ENCODE data around the gene MED1. TPM values are rescaled to one million over a fixed set of nuclear protein-coding genes. Genes with fewer than 3 reads are reported as not detected.
A peak's percentile ranks its signal among the peaks of the same experiment; 100 is the strongest.

The MED1 gene
- total and polyA plus RNA-seq, 9 of the 15 experiments (the other 6 are each of a cell fraction or from before 2014, with no cell fraction given): 14.0 to 59.8 (median 46.7) TPM

- TF ChIP-seq PBX2 (CRISPR knock-in tag; IDR thresholded peaks at IDR 0.05; ENCODE audit: low read depth): no peak
- no peak for TF ChIP-seq PBX2 (tag; conservative IDR thresholded peaks at IDR 0.05; ENCODE audit: low read depth)
- TF ChIP-seq ZNF174 (CRISPR knock-in tag; IDR thresholded peaks at IDR 0.05): no peak
- TF ChIP-seq ZNF384 (IDR thresholded peaks at IDR 0.05; ENCODE audit: low read depth, low read length): peak; percentile 100
- peak; percentile 72; the same call in 1 of the 2 replicates for TF ChIP-seq ZNF830 (CRISPR knock-in tag; IDR thresholded peaks at IDR 0.05)
- TF ChIP-seq NFXL1 (CRISPR knock-in tag; IDR thresholded peaks at IDR 0.05): no peak
- TF ChIP-seq SRSF1 (IDR thresholded peaks at IDR 0.05; ENCODE audit: low read depth, low read length): no peak
- peak in 1 of 2 experiments; percentile 65; a peak in 1 of 4 replicates for TF ChIP-seq MLX (CRISPR knock-in tag; conservative IDR thresholded peaks at IDR 0.05)
- TF ChIP-seq RB1 (IDR thresholded peaks at IDR 0.05; ENCODE audit: low read depth): peak; percentile 19
- TF ChIP-seq KLF1 (tag; IDR thresholded peaks at IDR 0.05): no peak
- no peak for TF ChIP-seq SREBF1 (IDR thresholded peaks at IDR 0.05; ENCODE audit: borderline replicate concordance, low read depth, low read length)
- TF ChIP-seq PHF20 (IDR thresholded peaks at IDR 0.05; ENCODE audit: partially characterized antibody): peak; percentile 73
- TF ChIP-seq ERF (CRISPR knock-in tag; IDR thresholded peaks at IDR 0.05): peak; percentile 80; the same call in 1 of the 2 replicates
- TF ChIP-seq ZNF134 (CRISPR knock-in tag; conservative IDR thresholded peaks at IDR 0.05): no peak
- TF ChIP-seq ZNF253 (CRISPR knock-in tag; conservative IDR thresholded peaks at IDR 0.05): 0 out of 2 replicates have a peak, but pooled peaks have one; percentile 9
- peak; percentile 81 for TF ChIP-seq ETV1 (tag; conservative IDR thresholded peaks at IDR 0.05; ENCODE audit: low read depth)
- no peak for TF ChIP-seq USF2 (CRISPR knock-in tag; IDR thresholded peaks at IDR 0.05)
- no peak; the same call in 1 of the 2 replicates for TF ChIP-seq GATAD2B (IDR thresholded peaks at IDR 0.05; ENCODE audit: borderline replicate concordance)
- no peak for TF ChIP-seq RBM34 (IDR thresholded peaks at IDR 0.05; ENCODE audit: borderline replicate concordance, insufficient read depth, low read length)
- peak; percentile 85 for TF ChIP-seq ZNF740 (CRISPR knock-in tag; IDR thresholded peaks at IDR 0.05)
- no peak; a peak in 1 of 4 replicates for TF ChIP-seq ZNF740 (tag; IDR thresholded peaks at IDR 0.05)
- TF ChIP-seq MAFF (IDR thresholded peaks at IDR 0.05; ENCODE audit: low read length): peak; percentile 95
Measured at GRCh38 chr17:39461113-39461925, 10.3 kb upstream of the MED1 start, which contains the start of gene CDK12 (continued).

Measured in K562 (cell line).